Measurements from ENCODE around the gene NDC80. TPM values are rescaled to one million over a fixed set of nuclear protein-coding genes. Genes with fewer than 3 reads are reported as not detected.

NDC80 gene
- 0.94 and 3.3 TPM in 2 replicates for total RNA-seq

GRCh38 chr18:2571200-2572170 lies at the start of gene NDC80, which contains the start of gene METTL4:
TSS of gene NDC80 (plus strand) at chr18:2571557. CDS start at chr18:2572986, 1,429 bp downstream.
TSS of gene METTL4 (minus strand) at chr18:2571505. CDS start at chr18:2567216, 4,289 bp downstream.

DNA sequence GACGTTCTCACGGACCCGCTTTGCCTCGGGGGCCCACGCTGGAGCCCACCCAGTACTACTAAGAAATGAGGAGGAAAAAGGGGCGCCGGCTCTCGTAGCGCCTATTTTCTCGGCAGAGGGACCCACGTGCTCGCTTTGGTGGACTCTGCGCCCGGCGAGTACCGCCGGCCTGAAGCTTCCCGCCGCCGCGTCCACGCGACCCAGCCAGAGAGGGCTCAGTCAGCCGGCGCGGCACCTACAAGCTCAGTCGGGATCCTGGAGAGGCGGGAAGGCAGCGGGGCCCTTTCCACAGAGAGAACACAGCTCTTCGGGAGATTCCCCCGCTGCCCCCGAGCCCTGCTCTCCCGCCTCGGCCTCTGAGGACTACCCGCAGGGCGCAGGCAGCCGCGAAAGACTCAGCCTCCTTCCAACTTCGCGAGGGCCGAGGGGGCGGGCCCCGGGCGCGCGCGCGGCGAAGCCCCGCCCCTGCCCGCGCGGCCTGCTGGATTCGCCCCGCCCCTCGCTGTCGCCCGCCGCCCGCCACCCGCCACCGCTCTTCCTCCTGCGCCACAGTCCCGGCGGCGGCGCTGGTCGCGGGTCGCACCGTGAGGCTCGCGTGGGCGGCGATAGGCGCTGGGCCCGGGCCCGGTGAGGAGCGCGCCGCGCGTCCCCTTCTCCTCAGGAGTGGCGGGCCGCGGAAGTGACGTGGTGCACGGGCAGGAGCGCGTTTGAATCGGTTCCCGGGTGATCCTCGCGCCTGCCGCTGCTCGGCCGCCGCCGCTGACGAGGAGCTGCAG lies 84.0 kb downstream of the NDC80 start, which contains the start of gene SMCHD1:
TSS of gene SMCHD1 (plus strand) at position 549 of the 776 bp plus-strand sequence. CDS start 350 bp downstream, outside the sequence.

Other genes starting within 250 kb of the NDC80 start
- gene METTL4, start 52 bp upstream of the NDC80 start, total RNA-seq = 5.9 and 6.1 TPM in 2 replicates
- gene SMCHD1, start 84.2 kb downstream of the NDC80 start, total RNA-seq = 59.9 and 65.2 TPM in 2 replicates